ENCODE data around the gene OPCML. TPM values are rescaled to one million over a fixed set of nuclear protein-coding genes. Genes with fewer than 3 reads are reported as not detected.

Gene OPCML
- total RNA-seq, 4 donors from 2014 or later: not detected

GRCh38 chr11:132935383-132935782 is 596.9 kb downstream of the OPCML start:
- 82 to 84% methylated on average over 3 of the region's 3 CpGs for WGBS, 2 donors (ENCODE audit: low coverage in 1 of 2)
- intact Hi-C loops (cut with DNase I; ENCODE audit: low total_unique reads): no loop called here
- no peak for DNase-seq
- TF ChIP-seq EP300 (IDR thresholded peaks at IDR 0.05; ENCODE audit: low read depth): no peak
- TF ChIP-seq POLR2A (IDR thresholded peaks at IDR 0.05): no peak
- no peaks in the 10 kb centered on the region for H3K36me3 ChIP-seq
- H3K4me1 ChIP-seq: no peaks in the 10 kb centered on the region
- no peaks in the 10 kb centered on the region for H3K9me3 ChIP-seq
- no peak overlapping the region for H3K27ac ChIP-seq
- no peak overlapping the region for H3K4me3 ChIP-seq
- in situ Hi-C loops (cut with MboI; ENCODE audit: low pct_ligation_motif_present in 1 of 4, low pct_unique_long_range_greater_than_20kb in 1 of 4, low sequenced_read_pairs in 3 of 4): no loop called here
- no peaks in the 10 kb centered on the region for H3K27me3 ChIP-seq

GRCh38 chr11:132933703-132934102 is 598.6 kb downstream of the OPCML start:
- Histone ChIP-seq H3K27me3 (no peaks in the 10 kb centered on the region), H3K4me1 (no peaks in the 10 kb centered on the region), H3K9me3 (peaks cover 0 to 8% of the 10 kb centered on the region in 2 donors), H3K36me3 (no peaks in the 10 kb centered on the region), H3K4me3 (no peak overlapping the region), H3K27ac (no peak overlapping the region)
- intact Hi-C loops (cut with DNase I; ENCODE audit: low total_unique reads): no loop called here
- no peak for DNase-seq
- 76 to 86% methylated on average over 2 to 3 of the region's 3 CpGs for WGBS, 2 donors (ENCODE audit: low coverage in 1 of 2)
- TF ChIP-seq EP300 (IDR thresholded peaks at IDR 0.05; ENCODE audit: low read depth) (no peak), POLR2AphosphoS5 (IDR thresholded peaks at IDR 0.05) (no peak), POLR2A (IDR thresholded peaks at IDR 0.05) (no peak)
- in situ Hi-C loops (cut with MboI; ENCODE audit: low pct_ligation_motif_present in 1 of 4, low pct_unique_long_range_greater_than_20kb in 1 of 4, low sequenced_read_pairs in 3 of 4): no loop called here

- H3K4me1 ChIP-seq: no peaks in the 10 kb centered on the region
- H3K27me3 ChIP-seq: no peaks in the 10 kb centered on the region
- no peak for DNase-seq
- intact Hi-C loops (cut with DNase I; ENCODE audit: low total_unique reads): no loop called here
- 54 to 60% methylated on average over 3 of the region's 3 CpGs for WGBS, 2 donors (ENCODE audit: low coverage in 1 of 2)
- H3K27ac ChIP-seq: no peak overlapping the region
- H3K4me3 ChIP-seq: no peak overlapping the region
- H3K36me3 ChIP-seq: no peaks in the 10 kb centered on the region
- no peak for TF ChIP-seq POLR2AphosphoS5 (IDR thresholded peaks at IDR 0.05)
- TF ChIP-seq EP300 (IDR thresholded peaks at IDR 0.05; ENCODE audit: low read depth): no peak
- TF ChIP-seq POLR2A (IDR thresholded peaks at IDR 0.05): no peak
- TF ChIP-seq CTCF (IDR thresholded peaks at IDR 0.05): no peak
- H3K9me3 ChIP-seq: peaks cover 0 to 14% of the 10 kb centered on the region in 2 donors
- in situ Hi-C loops (cut with MboI; ENCODE audit: low pct_ligation_motif_present in 1 of 4, low pct_unique_long_range_greater_than_20kb in 1 of 4, low sequenced_read_pairs in 3 of 4): no loop called here
These were observed 606.4 kb downstream of the OPCML start for GRCh38 chr11:132925825-132926469.

- Histone ChIP-seq H3K9me3 (no peaks in the 10 kb centered on the region), H3K27me3 (no peaks in the 10 kb centered on the region), H3K27ac (no peak overlapping the region), H3K4me1 (no peaks in the 10 kb centered on the region), H3K36me3 (no peaks in the 10 kb centered on the region), H3K4me3 (no peak overlapping the region)
- TF ChIP-seq POLR2A (IDR thresholded peaks at IDR 0.05) (no peak), EP300 (IDR thresholded peaks at IDR 0.05; ENCODE audit: low read depth) (no peak), POLR2AphosphoS5 (IDR thresholded peaks at IDR 0.05) (no peak), CTCF (IDR thresholded peaks at IDR 0.05) (no peak)
- DNase-seq: no peak
- WGBS, 2 donors (ENCODE audit: low coverage in 1 of 2): 83 to 88% methylated on average over 1 to 6 of the region's 6 CpGs
- intact Hi-C loops (cut with DNase I; ENCODE audit: low total_unique reads) (no loop called here), in situ Hi-C loops (cut with MboI; ENCODE audit: low pct_ligation_motif_present in 1 of 4, low pct_unique_long_range_greater_than_20kb in 1 of 4, low sequenced_read_pairs in 3 of 4) (no loop called here)
These were observed 610.7 kb downstream of the OPCML start for GRCh38 chr11:132921597-132921996.

GRCh38 chr11:132920451-132921096 is 611.7 kb downstream of the OPCML start:
- in situ Hi-C loops (cut with MboI; ENCODE audit: low pct_ligation_motif_present in 1 of 4, low pct_unique_long_range_greater_than_20kb in 1 of 4, low sequenced_read_pairs in 3 of 4): no loop called here
- Histone ChIP-seq H3K4me1 (no peaks in the 10 kb centered on the region), H3K27ac (no peak overlapping the region), H3K9me3 (no peaks in the 10 kb centered on the region), H3K27me3 (no peaks in the 10 kb centered on the region), H3K4me3 (no peak overlapping the region), H3K36me3 (no peaks in the 10 kb centered on the region)
- no peak for TF ChIP-seq POLR2AphosphoS5 (IDR thresholded peaks at IDR 0.05)
- no peak for TF ChIP-seq POLR2A (IDR thresholded peaks at IDR 0.05)
- no peak for TF ChIP-seq EP300 (IDR thresholded peaks at IDR 0.05; ENCODE audit: low read depth)
- no peak for TF ChIP-seq CTCF (IDR thresholded peaks at IDR 0.05)
- intact Hi-C loops (cut with DNase I; ENCODE audit: low total_unique reads): no loop called here
- DNase-seq: no peak
- 69 to 73% methylated on average over 17 to 20 of the region's 20 CpGs for WGBS, 2 donors (ENCODE audit: low coverage in 1 of 2)

Measured in transverse colon (tissue), 4 donors.